ENCODE results near the gene CCDC85B. TPM values are rescaled to one million over a fixed set of nuclear protein-coding genes. Genes with fewer than 3 reads are reported as not detected.
A peak's percentile ranks its signal among the peaks of the same experiment; 100 is the strongest.

CCDC85B gene
- total RNA-seq, 2 donors from 2014 or later, result 11.2 to 16.3 TPM

DNA sequence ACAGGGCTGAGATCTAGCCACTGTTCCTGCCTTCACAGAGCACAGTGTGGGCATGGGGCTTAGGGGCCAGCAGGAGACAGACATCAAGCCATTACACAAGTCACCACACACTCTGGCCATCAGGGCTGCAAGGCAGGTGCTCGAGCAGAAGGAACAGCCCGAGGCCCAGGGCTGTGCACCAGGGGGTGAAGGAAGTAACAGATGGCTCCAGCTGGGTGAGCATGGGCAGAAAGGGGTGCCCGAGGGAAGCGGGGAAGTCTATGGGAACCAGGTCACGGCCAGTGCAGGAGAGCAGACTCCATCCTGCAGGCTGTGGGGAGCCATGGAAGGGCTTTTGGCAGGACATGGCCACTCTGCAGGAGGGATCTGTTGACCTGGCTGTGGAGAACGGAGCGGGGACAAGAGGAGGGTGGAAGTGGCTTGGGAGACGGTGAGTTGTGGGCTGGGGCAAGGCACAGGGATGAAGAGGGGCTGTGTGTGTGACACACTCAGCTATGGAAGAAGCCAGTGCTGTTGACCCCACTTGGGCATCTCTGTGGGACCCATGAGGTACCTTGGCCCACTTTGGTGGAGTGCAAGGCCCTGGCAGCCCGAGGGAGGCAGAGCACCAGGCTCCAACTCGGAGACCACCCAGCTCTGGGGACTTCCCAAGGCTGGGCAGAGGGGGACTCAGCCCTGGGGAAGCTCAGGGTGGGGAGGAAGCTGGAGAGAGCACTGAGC is 24.8 kb downstream of the CCDC85B start:
- Histone ChIP-seq H3K9me3 (no peaks in the 10 kb centered on the region), H3K4me3 (no peak overlapping the region), H3K27me3 (no peaks in the 10 kb centered on the region), H3K9ac (ENCODE audit: low read depth in 2 of 2, low read length in 2 of 2) (peak overlapping the region in 1 of 2 donors; percentile 26), H3K36me3 (no peaks in the 10 kb centered on the region), H3K4me1 (peaks cover 26% of the 10 kb centered on the region), H3K27ac (peak overlapping the region; percentile 54)
- no peak for DNase-seq
- intact Hi-C loops (cut with DNase I), result no loop called here
- TF ChIP-seq CTCF (IDR thresholded peaks at IDR 0.05), result no peak

GRCh38 chr11:65915821-65916251 is 25.4 kb downstream of the CCDC85B start:
- Histone ChIP-seq H3K4me1 (peaks cover 32% of the 10 kb centered on the region), H3K9ac (ENCODE audit: low read depth in 2 of 2, low read length in 2 of 2) (peak overlapping the region in 1 of 2 donors; percentile 26)
- intact Hi-C loops (cut with DNase I), result no loop called here

GRCh38 chr11:65916391-65916790 is 25.9 kb downstream of the CCDC85B start:
- peaks cover 34% of the 10 kb centered on the region for H3K4me1 ChIP-seq
- no peaks in the 10 kb centered on the region for H3K36me3 ChIP-seq
- peak overlapping the region in 1 of 2 donors; percentile 46 for H3K9ac ChIP-seq (ENCODE audit: low read depth in 2 of 2, low read length in 2 of 2)
- DNase-seq, result no peak
- no peaks in the 10 kb centered on the region for H3K9me3 ChIP-seq
- intact Hi-C loops (cut with DNase I), result no loop called here
- H3K4me3 ChIP-seq, result no peak overlapping the region
- no peak for TF ChIP-seq CTCF (IDR thresholded peaks at IDR 0.05)
- H3K27ac ChIP-seq, result peak overlapping the region; percentile 54
- no peaks in the 10 kb centered on the region for H3K27me3 ChIP-seq

More at GRCh38 chr11:65915821-65916251, 25.4 kb downstream of the CCDC85B start:
- Histone ChIP-seq H3K27ac (peak overlapping the region; percentile 54), H3K4me3 (no peak overlapping the region), H3K36me3 (no peaks in the 10 kb centered on the region), H3K9me3 (no peaks in the 10 kb centered on the region), H3K27me3 (no peaks in the 10 kb centered on the region)
- peak; percentile 60 for DNase-seq
- no peak for TF ChIP-seq CTCF (IDR thresholded peaks at IDR 0.05)

DNA sequence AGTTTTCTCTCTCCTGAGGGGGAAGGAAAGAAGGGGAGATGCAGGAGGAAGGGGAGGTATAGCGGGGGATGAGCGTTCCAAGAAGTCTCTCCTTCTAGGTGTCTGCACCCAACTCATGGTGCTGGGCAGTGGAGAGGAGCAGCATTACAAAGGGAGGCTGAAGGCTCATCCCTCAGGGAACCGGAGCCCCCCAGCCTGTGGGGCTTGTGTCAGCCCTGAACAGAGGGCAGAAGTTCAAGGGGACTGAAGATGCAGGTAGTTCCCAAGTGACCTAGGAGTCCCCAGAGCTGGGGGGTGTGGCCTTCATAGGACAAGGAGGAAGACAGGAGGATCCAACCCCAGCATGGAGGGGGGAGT is 26.6 kb downstream of the CCDC85B start:
- Histone ChIP-seq H3K27ac (peak overlapping the region; percentile 54), H3K36me3 (no peaks in the 10 kb centered on the region), H3K4me3 (no peak overlapping the region), H3K9me3 (no peaks in the 10 kb centered on the region), H3K4me1 (peaks cover 27% of the 10 kb centered on the region), H3K9ac (ENCODE audit: low read depth in 2 of 2, low read length in 2 of 2) (no peak overlapping the region), H3K27me3 (no peaks in the 10 kb centered on the region)
- no peak for DNase-seq
- TF ChIP-seq CTCF (IDR thresholded peaks at IDR 0.05), result no peak
- intact Hi-C loops (cut with DNase I), result no loop called here

GRCh38 chr11:65917434-65918210 is 27.1 kb downstream of the CCDC85B start:
- intact Hi-C loops (cut with DNase I), result no loop called here
- DNase-seq, result no peak
- Histone ChIP-seq H3K4me1 (peaks cover 26% of the 10 kb centered on the region), H3K36me3 (no peaks in the 10 kb centered on the region), H3K9me3 (no peaks in the 10 kb centered on the region), H3K27ac (peak overlapping the region; percentile 83), H3K9ac (ENCODE audit: low read depth in 2 of 2, low read length in 2 of 2) (peak overlapping the region; percentile 66 to 94), H3K27me3 (no peaks in the 10 kb centered on the region), H3K4me3 (peak overlapping the region; percentile 70)
- TF ChIP-seq CTCF (IDR thresholded peaks at IDR 0.05), result no peak

All from colonic mucosa (tissue), 4 donors.